ENCODE results near the gene BACE1-AS. TPM values are rescaled to one million over a fixed set of nuclear protein-coding genes. Genes with fewer than 3 reads are reported as not detected.

BACE1-AS gene
- total RNA-seq, 4 donors from 2014 or later: 5.1 to 10.1 (median 6.7) TPM

GRCh38 chr11:117289795-117290194, 1.4 kb upstream of the BACE1-AS start:
- in situ Hi-C loops (cut with MboI; ENCODE audit: low pct_ligation_motif_present in 1 of 4, low pct_unique_long_range_greater_than_20kb in 1 of 4, low sequenced_read_pairs in 3 of 4): no loop called here
- intact Hi-C loops (cut with DNase I; ENCODE audit: low total_unique reads): no loop called here
- H3K4me3 ChIP-seq: no peak overlapping the region
- H3K9me3 ChIP-seq: no peaks in the 10 kb centered on the region
- WGBS, 2 donors (ENCODE audit: low coverage in 1 of 2): 100% methylated on average over 1 of the region's 1 CpG; no CpG with 5 or more reads in 1 of the 2 donors
- peaks cover 0 to 27% (median 5%) of the 10 kb centered on the region in 4 donors for H3K36me3 ChIP-seq
- no peaks in the 10 kb centered on the region for H3K27me3 ChIP-seq
- no peak overlapping the region for H3K27ac ChIP-seq
- no peak for DNase-seq
- H3K4me1 ChIP-seq: no peaks in the 10 kb centered on the region
- TF ChIP-seq POLR2A (IDR thresholded peaks at IDR 0.05) (no peak), CTCF (IDR thresholded peaks at IDR 0.05) (no peak), POLR2AphosphoS5 (IDR thresholded peaks at IDR 0.05) (no peak), EP300 (IDR thresholded peaks at IDR 0.05; ENCODE audit: low read depth) (no peak)

GRCh38 chr11:117292616-117293015, 1.5 kb downstream of the BACE1-AS start:
- WGBS, 2 donors (ENCODE audit: low coverage in 1 of 2): 67 to 93% methylated on average over 1 to 2 of the region's 2 CpGs
- H3K36me3 ChIP-seq: peaks cover 0 to 14% (median 0%) of the 10 kb centered on the region in 4 donors

DNA sequence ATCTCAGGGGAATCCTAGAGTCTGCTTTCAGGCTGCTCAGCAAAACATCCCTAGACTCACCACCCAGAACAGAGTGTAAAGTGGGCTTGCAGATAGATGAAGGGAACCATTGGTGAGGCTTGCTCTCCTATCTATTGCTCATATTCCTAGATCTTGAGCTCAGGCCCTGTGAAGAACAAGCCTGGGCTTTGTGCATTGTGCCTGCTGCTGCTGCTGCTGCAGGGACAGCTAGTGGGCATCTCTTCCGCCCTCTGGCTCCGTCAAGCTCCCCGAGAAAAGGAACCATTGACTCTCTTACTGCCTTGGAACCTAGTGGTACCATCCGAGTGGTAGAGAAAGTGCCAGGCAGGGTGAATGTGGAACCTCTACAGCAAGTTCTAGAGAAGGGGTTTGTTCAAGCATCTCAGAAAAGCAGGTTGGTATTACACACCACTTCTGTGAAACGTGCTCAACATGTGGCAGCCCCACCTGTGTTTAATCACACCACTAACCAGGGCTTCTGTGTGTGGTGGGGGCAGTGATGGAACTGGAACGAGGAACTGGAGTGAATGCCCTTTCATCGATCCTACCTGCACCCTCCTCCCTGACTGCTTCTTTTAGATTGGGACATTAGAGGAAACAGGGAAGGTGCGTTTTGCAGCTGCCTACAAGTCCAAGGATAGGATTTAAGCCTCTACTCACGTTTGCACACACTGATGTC, 4.4 kb downstream of the BACE1-AS start:
- WGBS, 2 donors (ENCODE audit: low coverage in 1 of 2): 84 to 100% methylated on average over 1 to 9 of the region's 9 CpGs
- Histone ChIP-seq H3K9me3 (no peaks in the 10 kb centered on the region), H3K36me3 (no peaks in the 10 kb centered on the region), H3K27ac (no peak overlapping the region), H3K27me3 (no peaks in the 10 kb centered on the region), H3K4me1 (peaks cover 0 to 9% (median 2%) of the 10 kb centered on the region in 4 donors), H3K4me3 (no peak overlapping the region)
- DNase-seq: no peak
- intact Hi-C loops (cut with DNase I; ENCODE audit: low total_unique reads) (no loop called here), in situ Hi-C loops (cut with MboI; ENCODE audit: low pct_ligation_motif_present in 1 of 4, low pct_unique_long_range_greater_than_20kb in 1 of 4, low sequenced_read_pairs in 3 of 4) (no loop called here)
- TF ChIP-seq POLR2AphosphoS5 (IDR thresholded peaks at IDR 0.05) (no peak), CTCF (IDR thresholded peaks at IDR 0.05) (no peak), EP300 (IDR thresholded peaks at IDR 0.05; ENCODE audit: low read depth) (no peak), POLR2A (IDR thresholded peaks at IDR 0.05) (no peak)

More at GRCh38 chr11:117292616-117293015, 1.5 kb downstream of the BACE1-AS start:
- intact Hi-C loops (cut with DNase I; ENCODE audit: low total_unique reads) (no loop called here), in situ Hi-C loops (cut with MboI; ENCODE audit: low pct_ligation_motif_present in 1 of 4, low pct_unique_long_range_greater_than_20kb in 1 of 4, low sequenced_read_pairs in 3 of 4) (no loop called here)
- DNase-seq: no peak
- Histone ChIP-seq H3K9me3 (no peaks in the 10 kb centered on the region), H3K4me1 (no peaks in the 10 kb centered on the region), H3K27ac (no peak overlapping the region), H3K4me3 (no peak overlapping the region), H3K27me3 (no peaks in the 10 kb centered on the region)
- TF ChIP-seq POLR2A (IDR thresholded peaks at IDR 0.05) (no peak), CTCF (IDR thresholded peaks at IDR 0.05) (no peak), POLR2AphosphoS5 (IDR thresholded peaks at IDR 0.05) (no peak), EP300 (IDR thresholded peaks at IDR 0.05; ENCODE audit: low read depth) (no peak)

DNA sequence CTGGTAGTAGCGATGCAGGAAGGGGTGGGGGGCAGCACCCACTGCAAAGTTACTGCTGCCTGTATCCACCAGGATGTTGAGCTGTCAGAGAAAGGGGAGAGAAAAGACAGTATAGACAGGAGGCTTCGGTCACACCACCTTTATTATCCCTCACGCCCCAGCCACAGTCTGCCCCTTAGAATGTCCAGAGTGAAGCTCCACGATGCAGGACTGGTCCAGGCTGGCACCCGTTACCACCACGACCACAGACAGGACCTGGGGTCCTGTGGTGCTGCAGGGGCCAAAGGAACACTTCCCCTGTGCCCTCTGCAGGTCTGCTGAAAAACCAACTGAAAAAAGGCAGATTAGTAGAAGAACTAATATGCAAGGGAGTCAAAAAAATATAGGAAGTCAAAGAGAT, 5.7 kb downstream of the BACE1-AS start:
- H3K27me3 ChIP-seq: no peaks in the 10 kb centered on the region
- H3K36me3 ChIP-seq: no peaks in the 10 kb centered on the region
- peaks cover 0 to 11% (median 2%) of the 10 kb centered on the region in 4 donors for H3K4me1 ChIP-seq
- intact Hi-C loops (cut with DNase I; ENCODE audit: low total_unique reads): no loop called here
- H3K9me3 ChIP-seq: no peaks in the 10 kb centered on the region
- no peak overlapping the region for H3K27ac ChIP-seq
- H3K4me3 ChIP-seq: no peak overlapping the region
- WGBS, 2 donors (ENCODE audit: low coverage in 1 of 2): 85 to 90% methylated on average over 2 to 6 of the region's 6 CpGs
- TF ChIP-seq POLR2AphosphoS5 (IDR thresholded peaks at IDR 0.05) (no peak), EP300 (IDR thresholded peaks at IDR 0.05; ENCODE audit: low read depth) (no peak), POLR2A (IDR thresholded peaks at IDR 0.05) (no peak), CTCF (IDR thresholded peaks at IDR 0.05) (no peak)
- no peak for DNase-seq
- in situ Hi-C loops (cut with MboI; ENCODE audit: low pct_ligation_motif_present in 1 of 4, low pct_unique_long_range_greater_than_20kb in 1 of 4, low sequenced_read_pairs in 3 of 4): no loop called here
